GM23248 (cell line): ENCODE results near the gene FBLN2.

Experiments used
- EZH2 ChIP-seq: fragments of 200-600 bp; sonication (generic); IDR thresholded peaks from 2 replicates; pipeline ENCODE4 v1.6.1; 2018; ENCODE audit warnings: antibody characterized with exemption, mild to moderate bottlenecking; ENCODE audit not compliant: insufficient read depth, poor library complexity, severe bottlenecking
- EZH2phosphoT487 ChIP-seq: fragments of 200-600 bp; sonication (generic); IDR thresholded peaks from 2 replicates; pipeline ENCODE4 v1.6.1; 2018; ENCODE audit warnings: antibody characterized with exemption, moderate library complexity, mild to moderate bottlenecking, low read depth; ENCODE audit not compliant: insufficient read depth

- TF ChIP-seq EZH2 (no peak), EZH2phosphoT487 (no peak)
Observed at GRCh38 chr3:13515786-13516759, 32.9 kb upstream of the FBLN2 start.
